Right lobe of liver (tissue), 6 donors: ENCODE data around the gene PPP1R3C. TPM values are rescaled to one million over a fixed set of nuclear protein-coding genes. Genes with fewer than 3 reads are reported as not detected.
A peak's percentile ranks its signal among the peaks of the same experiment; 100 is the strongest.

Experiments used
- ATAC-seq, 4 donors: fragments of 200-7000 bp; cut with Tn5 transposase; one replicate each; pipeline ENCODE4 v1.9.1; 2020; ENCODE audit warnings: mild to moderate bottlenecking in 4 of 4, moderate library complexity in 4 of 4
- DNase-seq, 3 donors: peaks; one replicate each; pipeline ENCODE4 v3.0.0-alpha.2; 2020
- H3K27ac ChIP-seq, 3 donors: fragments of 200-600 bp; one replicate each; pipeline ENCODE4 v1.8.0; 2022
- H3K27me3 ChIP-seq, 2 donors: fragments of 200-600 bp; one replicate each; pipeline ENCODE4 v1.8.0; 2022
- H3K36me3 ChIP-seq, 4 donors: fragments of 200-600 bp; sonication (generic) in 1 of 4; one replicate each; pipeline versions ENCODE4 v1.5.1 to v1.8.0; 2017 to 2022; ENCODE audit warnings: control low read depth in 1 of 4
- H3K4me1 ChIP-seq, 4 donors: fragments of 200-600 bp; sonication (generic) in 1 of 4; one replicate each; pipeline versions ENCODE4 v1.5.1 to v1.8.0; 2017 to 2022; ENCODE audit warnings: control low read depth in 1 of 4
- H3K4me3 ChIP-seq, 3 donors: fragments of 200-600 bp; one replicate each; pipeline ENCODE4 v1.8.0; 2022
- H3K9me3 ChIP-seq, 4 donors: fragments of 200-600 bp; sonication (generic) in 1 of 4; one replicate each; pipeline versions ENCODE4 v1.5.1 to v1.8.0; 2017 to 2022; ENCODE audit warnings: control low read depth in 1 of 4
- CTCF ChIP-seq, 4 donors: fragments of 200-600 bp in 3 of 4; fragments of 450-650 bp in 1 of 4; IDR thresholded peaks; one replicate each; pipeline versions ENCODE4 v1.5.1 to v1.8.0; 2016 to 2022; ENCODE audit warnings: antibody characterized with exemption in 4 of 4, mild to moderate bottlenecking in 2 of 4
- POLR2A ChIP-seq: fragments of 450-650 bp; IDR thresholded peaks from one replicate; pipeline ENCODE4 v1.6.1; 2017; ENCODE audit warnings: antibody characterized with exemption, mild to moderate bottlenecking
- WGBS: methylation state at CpG from one replicate; pipeline ENCODE4 v1.1.6; 2018; ENCODE audit warnings: low coverage, low lambda C conversion rate; ENCODE audit not compliant: insufficient coverage; ENCODE audit errors: missing lambda C conversion rate; 5-methylcytosine and 5-hydroxymethylcytosine counted together
- intact Hi-C, 2 donors: fragments of 100-400 bp; cut with DNase I; formaldehyde crosslinking; loops; one replicate each; pipeline versions ENCODE4 v1.11.2 to v1.14.1; 2022
- total RNA-seq, 6 experiments: library from RNA; depleted of rRNA in 2 of 6; stranded (reverse); fragments of >200 nt in 2 of 6; fragmentation: NEBNext Ultra II Directional in 3 of 6; extraction: Animal tissue kit (Norgen Biotek cat#: 25700) in 3 of 6; gene quantifications; one replicate each; pipeline versions ENCODE4 v1.1.0 to v1.2.4, GENCODE V29; 2016 to 2023
- donor health status: DM: no; HTN: yes; CAD: no.
- donor health status: DM: no; HTN: no; CAD: no.
- donor health status: DM: no; HTN: no; CAD: no.
- donor health status: DM: no; HTN: yes; CAD: no.
- donor health status: DM: no; HTN: yes; CAD: no.

Gene PPP1R3C
- total RNA-seq, 6 experiments from 2014 or later = 24.7 to 158 (median 51.3) TPM

DNA sequence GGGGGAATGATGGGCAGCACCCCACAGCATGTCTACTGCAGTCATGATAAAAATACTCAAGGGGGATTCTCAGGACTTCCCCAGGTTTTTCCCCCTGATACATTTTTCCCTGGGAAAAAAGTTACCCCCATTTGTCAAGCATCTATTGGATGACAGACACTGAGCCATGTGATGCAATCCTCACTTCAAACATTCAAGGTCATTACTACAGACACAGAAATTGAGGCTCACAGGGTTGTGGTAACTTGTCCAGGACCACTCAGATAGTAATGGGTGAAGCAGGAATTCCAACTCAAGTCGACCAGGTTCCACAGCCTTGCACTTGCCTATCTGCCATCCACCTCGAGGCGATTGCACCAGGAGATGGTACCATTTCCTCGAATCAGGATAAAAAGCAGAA lies 31.7 kb downstream of the PPP1R3C start:
- no peaks in the 10 kb centered on the region for H3K9me3 ChIP-seq
- H3K36me3 ChIP-seq = no peaks in the 10 kb centered on the region
- no peaks in the 10 kb centered on the region for H3K27me3 ChIP-seq
- WGBS = 50% methylated on average over 2 of the region's 4 CpGs
- DNase-seq (no peak), ATAC-seq (no peak)
- no peak overlapping the region for H3K4me3 ChIP-seq
- intact Hi-C loops = no loop called here
- H3K27ac ChIP-seq = no peak overlapping the region
- TF ChIP-seq POLR2A (no peak), CTCF (IDR thresholded peaks at IDR 0.05) (no peak)
- H3K4me1 ChIP-seq = peaks cover 0 to 14% (median under 1%) of the 10 kb centered on the region in 4 donors

DNA sequence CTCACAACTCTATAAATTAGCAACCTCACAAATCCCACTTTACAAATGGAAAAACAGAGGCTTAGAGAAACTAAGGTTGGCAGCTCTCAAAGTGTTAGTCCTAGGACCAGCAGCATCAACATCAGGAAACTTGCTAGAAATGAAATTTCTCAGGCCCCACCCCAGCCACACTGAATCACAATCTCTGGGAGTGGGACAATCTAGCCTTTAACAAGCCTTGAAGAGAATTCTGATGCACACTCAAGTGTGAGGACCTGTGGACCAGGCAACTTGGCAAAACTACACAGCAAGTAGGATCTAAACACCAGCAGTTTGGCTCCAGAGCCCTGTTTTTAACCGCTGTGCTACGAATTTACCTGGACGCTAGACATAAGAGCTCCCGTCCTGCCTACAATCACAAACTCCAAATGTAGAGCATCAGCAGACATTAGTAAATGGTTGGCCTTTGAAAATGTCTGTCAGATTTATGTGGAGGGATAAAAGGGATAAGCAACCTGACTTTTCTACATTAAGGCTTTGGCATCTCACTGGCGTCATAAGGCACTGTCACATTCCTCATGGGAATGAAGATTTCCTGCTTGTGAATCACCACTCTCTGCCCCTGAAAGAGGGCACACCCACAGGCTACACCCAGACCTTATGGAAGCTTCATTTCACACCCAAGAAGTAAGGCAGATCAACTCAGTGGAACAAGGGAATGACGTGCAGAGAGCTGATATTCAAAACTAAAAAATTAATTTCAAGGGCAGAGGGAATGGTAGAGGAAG lies 34.5 kb downstream of the PPP1R3C start:
- Histone ChIP-seq H3K4me1 (peaks cover 0 to 3% (median 0%) of the 10 kb centered on the region in 4 donors), H3K9me3 (no peaks in the 10 kb centered on the region), H3K27ac (no peak overlapping the region), H3K27me3 (no peaks in the 10 kb centered on the region), H3K36me3 (no peaks in the 10 kb centered on the region), H3K4me3 (no peak overlapping the region)
- DNase-seq (no peak), ATAC-seq (no peak)
- intact Hi-C loops = no loop called here
- 94% methylated on average over 4 of the region's 6 CpGs for WGBS
- no peak for TF ChIP-seq CTCF (IDR thresholded peaks at IDR 0.05)
- TF ChIP-seq POLR2A = no peak

- no peak overlapping the region for H3K27ac ChIP-seq
- ATAC-seq (peak in 2 of 4 donors; percentile 14 to 33), DNase-seq (no peak)
- intact Hi-C loops = no loop called here
- H3K4me1 ChIP-seq = no peaks in the 10 kb centered on the region
- H3K27me3 ChIP-seq = no peaks in the 10 kb centered on the region
- no peaks in the 10 kb centered on the region for H3K9me3 ChIP-seq
- H3K4me3 ChIP-seq = no peak overlapping the region
- TF ChIP-seq CTCF (IDR thresholded peaks at IDR 0.05) = no peak
- WGBS = 52% methylated on average over 3 of the region's 7 CpGs
- no peaks in the 10 kb centered on the region for H3K36me3 ChIP-seq
These were observed 35.5 kb downstream of the PPP1R3C start for GRCh38 chr10:91597197-91597881.

GRCh38 chr10:91596825-91597196 lies 36.1 kb downstream of the PPP1R3C start:
- H3K36me3 ChIP-seq = no peaks in the 10 kb centered on the region
- H3K27me3 ChIP-seq = no peaks in the 10 kb centered on the region
- WGBS = 60% methylated on average over 1 of the region's 1 CpG
- no peak overlapping the region for H3K27ac ChIP-seq
- H3K4me3 ChIP-seq = no peak overlapping the region
- no peak for ATAC-seq
- TF ChIP-seq CTCF (IDR thresholded peaks at IDR 0.05) (no peak), POLR2A (no peak)
- intact Hi-C loops = no loop called here
- H3K9me3 ChIP-seq = no peaks in the 10 kb centered on the region
- H3K4me1 ChIP-seq = no peaks in the 10 kb centered on the region
- no peak for DNase-seq
